Dermis microvascular lymphatic vessel endothelial cell (primary cell): Measurements from ENCODE around the gene TEF. TPM values are rescaled to one million over a fixed set of nuclear protein-coding genes. Genes with fewer than 3 reads are reported as not detected.
A peak's percentile ranks its signal among the peaks of the same experiment; 100 is the strongest.
"Not testable (repeated sequence)": the region's sequence is repeated elsewhere in the genome, so short reads cannot be mapped to it uniquely, and the experiment has no call there.

Experiments
- DNase-seq, 2 donors: peaks; one replicate each; pipeline versions ENCODE4 v3.0.0 to v3.0.0-alpha.2; 2010; ENCODE audit warnings: low read depth in 2 of 2
- total RNA-seq: library from RNA; depleted of rRNA; stranded (reverse); fragments of >200 nt; gene quantifications from 2 replicates; pipeline ENCODE4 v1.2.1, GENCODE V29; 2014

The TEF gene
- total RNA-seq, 1 donor from 2014 or later = 3.0 TPM

- DNase-seq = peak; percentile 57 to 78
Measured at GRCh38 chr22:41380993-41381328, 781 bp upstream of the TEF start.

DNA sequence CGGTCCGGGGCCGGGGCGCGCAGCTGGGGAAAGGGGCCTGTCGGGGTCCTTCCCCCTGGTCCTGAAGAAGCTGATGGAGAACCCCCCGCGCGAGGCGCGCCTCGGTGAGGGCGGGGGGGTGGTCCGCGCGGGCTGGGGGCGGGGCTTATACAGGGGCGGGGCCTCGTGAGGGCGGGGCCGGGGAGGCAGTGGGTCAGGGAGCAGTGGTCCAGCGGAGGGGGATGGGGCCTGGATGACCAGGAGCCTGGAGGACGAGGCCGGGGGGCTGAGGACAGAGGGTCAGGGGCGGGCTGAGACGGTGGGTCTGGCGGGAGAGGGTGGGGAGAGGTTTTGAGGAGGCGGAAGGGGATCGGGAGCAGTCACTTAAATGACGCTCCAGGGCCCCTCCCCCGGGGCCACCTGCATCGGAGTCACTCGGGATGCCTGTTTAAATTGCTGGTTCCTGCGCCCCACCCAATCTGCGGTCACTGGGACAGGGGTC lies 396 bp downstream of the TEF start:
- DNase-seq = peak in 1 of 2 donors; percentile 53

GRCh38 chr22:41382610-41383009 lies 868 bp downstream of the TEF start:
- DNase-seq = no peak

DNA sequence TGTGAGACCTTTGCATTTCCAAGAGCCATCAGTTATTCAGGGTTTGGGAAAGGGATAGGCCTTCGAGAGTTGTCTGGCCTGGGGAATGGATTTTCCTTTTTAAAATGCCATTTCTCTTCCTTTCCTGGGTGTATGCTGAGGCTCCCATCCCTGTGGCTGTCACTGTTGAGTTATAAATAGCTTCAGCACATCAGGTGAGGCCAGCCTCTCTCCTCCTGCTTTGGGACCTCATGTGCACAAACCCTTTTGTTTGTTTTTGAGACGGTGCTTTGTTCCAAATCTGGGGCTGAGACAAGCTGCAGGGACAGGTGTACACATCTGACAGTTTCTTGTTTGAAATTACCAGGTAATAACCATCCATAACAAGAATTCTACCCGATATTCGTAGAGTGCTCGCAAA lies 1.3 kb downstream of the TEF start:
- no peak for DNase-seq

DNA sequence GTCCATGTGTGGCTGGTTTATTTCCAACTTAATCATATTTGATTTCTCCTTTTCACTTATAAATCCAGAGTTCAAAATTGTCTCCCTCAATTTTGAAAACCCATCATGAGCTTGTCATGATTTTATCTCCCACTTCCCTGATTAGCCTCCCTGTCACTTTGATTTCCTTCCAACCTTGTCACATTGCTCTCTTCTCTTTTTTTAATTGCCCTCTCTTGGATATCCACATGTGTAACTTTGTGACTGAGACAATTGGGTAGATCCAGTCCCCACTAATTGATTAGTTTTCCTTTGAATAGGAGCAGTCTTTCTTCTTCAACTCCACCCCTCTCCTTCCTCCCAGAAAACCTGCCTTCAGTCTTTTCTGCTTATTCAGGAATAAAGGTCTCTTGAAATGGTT lies 2.4 kb downstream of the TEF start:
- DNase-seq = no peak

GRCh38 chr22:41387341-41387740 lies 5.6 kb downstream of the TEF start:
- DNase-seq = no peak

DNA sequence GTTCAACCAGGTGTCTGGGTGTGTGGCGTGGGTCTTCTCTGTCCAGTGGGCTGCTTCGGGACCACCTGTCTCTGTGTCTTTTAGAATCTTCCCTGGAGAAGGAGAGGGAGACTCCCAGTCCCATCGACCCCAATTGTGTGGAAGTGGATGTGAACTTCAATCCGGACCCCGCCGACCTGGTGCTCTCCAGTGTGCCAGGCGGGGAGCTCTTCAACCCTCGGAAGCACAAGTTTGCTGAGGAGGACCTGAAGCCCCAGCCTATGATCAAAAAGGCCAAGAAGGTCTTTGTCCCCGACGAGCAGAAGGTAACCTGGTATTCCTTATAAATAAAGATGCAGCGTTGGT lies 12.2 kb downstream of the TEF start:
- no peak for DNase-seq

GRCh38 chr22:41395531-41396240 lies 13.9 kb downstream of the TEF start:
- no peak for DNase-seq

DNA sequence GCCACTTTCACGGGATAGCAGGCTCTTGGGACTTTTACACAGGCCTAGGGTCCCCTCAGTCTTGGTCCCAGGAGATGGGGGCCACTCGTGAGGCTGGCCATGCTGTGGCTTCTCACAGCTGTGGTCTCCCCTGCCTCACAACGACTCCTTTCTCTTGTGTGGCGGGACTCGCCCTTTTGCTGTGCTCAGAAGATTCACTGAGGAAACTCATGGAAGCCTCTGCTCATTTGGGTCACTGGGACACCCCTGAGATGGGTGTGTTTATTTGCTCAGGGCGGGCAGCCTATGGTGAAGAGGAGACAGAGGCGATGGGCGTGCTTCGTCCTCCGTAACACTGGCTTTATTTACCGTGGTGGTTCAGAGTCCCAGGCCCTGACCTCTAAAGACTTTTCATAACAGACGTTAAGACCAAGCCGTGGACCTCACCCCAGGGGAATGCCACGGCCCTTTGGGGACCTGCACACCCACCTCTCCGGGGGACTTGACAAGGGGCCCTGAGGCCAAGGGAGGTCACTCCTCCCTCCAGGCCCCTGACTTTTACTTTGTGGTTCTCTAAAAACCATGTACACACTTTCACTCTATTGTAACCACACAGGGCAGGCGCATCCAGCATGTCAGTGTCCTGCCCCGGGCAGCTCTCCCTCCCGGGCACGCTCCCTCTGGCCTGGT lies 15.5 kb downstream of the TEF start:
- DNase-seq = no peak

DNA sequence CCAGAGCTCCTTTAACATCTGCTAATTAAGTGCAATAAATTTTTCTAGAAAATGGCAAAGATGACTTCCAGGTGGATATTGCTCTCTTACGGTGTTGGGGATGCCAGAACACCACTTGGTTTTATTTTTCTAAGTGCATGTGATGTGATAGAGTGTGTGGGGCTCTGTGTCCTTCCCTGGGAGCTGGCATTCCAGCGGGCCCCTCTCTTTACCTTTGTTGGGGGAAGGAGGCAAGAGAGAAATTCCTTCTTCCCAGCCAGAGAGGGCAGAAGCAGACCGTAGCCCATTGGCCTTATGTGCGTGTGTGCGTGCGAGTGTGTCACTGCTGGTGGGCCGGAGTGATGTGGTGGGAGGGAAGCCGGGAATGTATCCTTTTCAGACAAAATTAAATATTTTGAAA lies 17.2 kb downstream of the TEF start:
- DNase-seq = no peak

- DNase-seq = peak in 1 of 2 donors; percentile 43
Measured at GRCh38 chr22:41401781-41402648, 20.3 kb downstream of the TEF start.

- DNase-seq = not testable (repeated sequence)
Measured at GRCh38 chr22:41402851-41403250, 21.1 kb downstream of the TEF start.

GRCh38 chr22:41403532-41404318 lies 22.0 kb downstream of the TEF start:
- DNase-seq = peak; percentile 69 to 83

GRCh38 chr22:41405588-41405987 lies 23.8 kb downstream of the TEF start:
- no peak for DNase-seq

DNA sequence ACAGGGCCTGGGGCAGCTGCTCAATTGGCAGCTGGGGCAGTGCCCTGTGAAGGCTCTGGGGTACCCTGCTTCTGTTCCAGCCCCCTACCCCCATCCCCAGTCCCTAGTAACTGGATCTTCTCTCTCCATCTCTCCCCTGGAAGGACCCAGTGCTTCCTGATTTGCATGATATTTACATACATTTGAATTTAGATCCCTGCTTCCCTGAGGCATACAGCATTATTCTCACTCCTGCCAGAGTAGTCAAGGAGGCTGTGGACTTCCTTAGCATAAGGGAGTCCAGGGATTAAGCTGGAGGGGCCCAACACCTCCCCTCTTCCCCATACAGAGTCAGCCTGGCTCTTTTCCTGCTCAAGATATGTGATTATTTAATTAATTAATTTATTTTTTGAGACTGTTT lies 24.7 kb downstream of the TEF start:
- DNase-seq = no peak

DNA sequence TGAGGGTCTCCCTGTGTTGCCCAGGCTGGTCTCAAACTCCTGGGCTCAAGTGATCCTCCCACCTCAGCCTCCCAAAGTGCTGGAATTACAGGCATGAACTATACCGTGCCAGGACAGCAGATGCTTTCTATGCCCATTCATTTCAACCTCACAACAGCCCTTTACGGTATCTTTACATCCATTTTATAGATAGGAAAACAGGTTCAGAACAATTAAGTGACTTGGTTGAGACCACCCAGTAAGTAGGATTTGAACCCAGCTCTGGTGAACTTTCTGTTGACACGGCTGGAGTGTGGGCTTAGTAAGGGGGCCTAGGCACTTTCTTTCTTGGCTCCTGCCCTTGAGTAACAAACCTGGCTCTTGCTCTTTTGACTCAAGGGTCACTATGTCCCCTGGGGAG lies 25.7 kb downstream of the TEF start:
- DNase-seq = no peak

DNA sequence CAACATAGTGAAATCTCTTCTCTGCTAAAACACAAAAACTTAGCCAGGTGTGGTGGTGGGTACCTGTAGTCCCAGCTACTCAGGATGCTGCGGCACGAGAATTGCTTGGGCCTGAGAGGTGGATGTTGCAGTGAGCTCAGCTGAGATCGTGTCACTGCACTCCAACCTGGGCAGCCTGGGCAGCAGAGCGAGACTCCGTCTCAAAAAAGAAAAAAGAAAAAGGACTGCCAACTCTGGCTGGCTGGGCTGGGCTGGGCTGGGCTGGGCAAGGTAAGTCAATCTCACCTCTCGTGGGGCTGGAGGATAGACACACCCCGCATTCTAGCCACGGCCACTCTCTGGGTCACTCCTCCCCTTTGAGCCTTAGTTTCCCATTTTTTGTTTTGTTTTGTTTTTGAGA lies 26.9 kb downstream of the TEF start:
- DNase-seq = no peak

DNA sequence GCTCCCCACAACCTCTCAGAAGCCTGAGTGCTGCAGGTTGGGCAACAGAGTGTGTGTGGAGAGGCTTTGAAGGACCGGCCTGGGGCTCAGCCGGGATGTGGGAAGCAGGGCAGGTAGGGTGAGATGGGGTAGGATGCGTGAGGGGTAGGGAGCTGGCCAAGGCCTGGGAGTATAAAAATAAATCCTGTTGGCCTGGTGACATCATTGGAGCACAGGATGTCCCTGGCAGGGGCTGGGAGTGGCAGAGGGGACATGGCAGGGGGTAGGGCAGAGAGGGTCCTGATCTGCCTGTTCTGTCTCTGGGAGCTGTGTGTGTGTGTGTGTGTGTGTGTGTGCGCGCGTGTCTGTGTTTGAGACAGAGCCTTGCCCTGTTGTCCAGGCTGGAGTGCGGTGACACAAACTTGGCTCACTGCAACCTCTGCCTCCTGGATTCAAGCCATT lies 28.6 kb downstream of the TEF start:
- no peak for DNase-seq

- no peak for DNase-seq
Measured at GRCh38 chr22:41411021-41411851, 29.5 kb downstream of the TEF start.

GRCh38 chr22:41415554-41415953 lies 33.8 kb downstream of the TEF start:
- no peak for DNase-seq
